ENCODE data around the gene SPAG17. TPM values are rescaled to one million over a fixed set of nuclear protein-coding genes. Genes with fewer than 3 reads are reported as not detected.
"Not testable (repeated sequence)": the region's sequence is repeated elsewhere in the genome, so short reads cannot be mapped to it uniquely, and the experiment has no call there.

SPAG17 gene
- total RNA-seq, 6 donors from 2014 or later: 0.26 to 94.3 (median 11.3) TPM

DNA sequence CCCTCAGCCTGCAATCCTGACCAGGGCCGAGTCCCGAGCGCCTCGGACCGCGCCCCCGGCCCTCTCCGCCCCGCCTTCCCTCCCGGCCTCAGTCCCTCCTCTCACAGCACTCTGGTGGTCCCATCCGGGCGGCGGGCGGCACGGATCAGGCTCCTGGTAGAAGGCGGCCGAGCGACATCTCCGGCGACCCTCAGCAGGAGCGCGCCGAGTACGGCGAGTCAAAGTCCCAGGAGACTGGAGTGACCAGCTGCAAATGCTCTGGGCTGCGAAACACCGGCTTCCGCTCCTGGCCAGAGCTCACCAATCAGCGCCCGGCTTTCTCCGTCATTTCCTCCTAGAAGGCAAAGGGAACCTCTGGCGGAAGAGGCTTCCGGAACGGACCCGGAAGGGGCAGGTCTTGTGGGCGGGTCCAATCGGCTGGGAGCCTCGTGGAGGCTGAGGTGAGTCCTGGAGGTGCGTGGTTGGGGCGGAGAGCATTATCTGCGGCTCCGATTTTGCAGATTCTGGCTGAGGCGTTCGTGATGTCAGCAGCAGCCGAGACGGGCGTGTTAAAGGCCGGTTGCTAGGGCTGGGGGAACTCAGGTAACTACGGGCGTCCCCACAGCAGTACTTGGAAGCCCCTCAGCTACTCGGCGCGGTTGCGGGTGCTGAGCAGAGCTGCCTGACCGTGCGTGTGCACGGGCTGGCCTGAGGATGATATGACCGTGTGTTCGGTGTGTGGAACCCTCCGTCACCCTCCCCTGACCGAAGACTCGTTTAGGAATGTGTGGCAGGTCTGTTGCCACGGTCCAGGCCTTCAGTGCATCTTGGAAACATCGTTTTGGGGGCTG, 255.5 kb downstream of the SPAG17 start, which contains the start of the genes GDAP2 and WDR3:
Gene GDAP2 (minus strand): TSS at position 279 of the 830 bp plus-strand sequence. CDS start 9,264 bp downstream, outside the sequence.
Gene WDR3 (plus strand): TSS at position 397 of the 830 bp plus-strand sequence. CDS start 3,581 bp downstream, outside the sequence.
- H3K4me1 ChIP-seq: peaks cover 28 to 52% (median 34%) of the 10 kb centered on the region in 4 donors
- no peaks in the 10 kb centered on the region for H3K9me3 ChIP-seq
- no peaks in the 10 kb centered on the region for H3K27me3 ChIP-seq
- 0 to 1% methylated on average over 15 to 49 of the region's 64 CpGs for WGBS, 2 donors
- peaks cover 0 to 7% (median 1%) of the 10 kb centered on the region in 4 donors for H3K36me3 ChIP-seq
- H3K27ac ChIP-seq: peak within 1 kb of the TSS; percentile 87 to 92 (median 92)
- peak; percentile 26 to 70 (median 58) for TF ChIP-seq POLR2A (IDR thresholded peaks at IDR 0.05)
- TF ChIP-seq POLR2AphosphoS5 (IDR thresholded peaks at IDR 0.05): peak; percentile 61 to 73
- TF ChIP-seq, protein P1, sequence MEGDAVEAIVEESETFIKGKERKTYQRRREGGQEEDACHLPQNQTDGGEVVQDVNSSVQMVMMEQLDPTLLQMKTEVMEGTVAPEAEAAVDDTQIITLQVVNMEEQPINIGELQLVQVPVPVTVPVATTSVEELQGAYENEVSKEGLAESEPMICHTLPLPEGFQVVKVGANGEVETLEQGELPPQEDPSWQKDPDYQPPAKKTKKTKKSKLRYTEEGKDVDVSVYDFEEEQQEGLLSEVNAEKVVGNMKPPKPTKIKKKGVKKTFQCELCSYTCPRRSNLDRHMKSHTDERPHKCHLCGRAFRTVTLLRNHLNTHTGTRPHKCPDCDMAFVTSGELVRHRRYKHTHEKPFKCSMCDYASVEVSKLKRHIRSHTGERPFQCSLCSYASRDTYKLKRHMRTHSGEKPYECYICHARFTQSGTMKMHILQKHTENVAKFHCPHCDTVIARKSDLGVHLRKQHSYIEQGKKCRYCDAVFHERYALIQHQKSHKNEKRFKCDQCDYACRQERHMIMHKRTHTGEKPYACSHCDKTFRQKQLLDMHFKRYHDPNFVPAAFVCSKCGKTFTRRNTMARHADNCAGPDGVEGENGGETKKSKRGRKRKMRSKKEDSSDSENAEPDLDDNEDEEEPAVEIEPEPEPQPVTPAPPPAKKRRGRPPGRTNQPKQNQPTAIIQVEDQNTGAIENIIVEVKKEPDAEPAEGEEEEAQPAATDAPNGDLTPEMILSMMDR (IDR thresholded peaks at IDR 0.05): peak in 1 of 6 experiments; percentile 1
- no peak for TF ChIP-seq EP300 (IDR thresholded peaks at IDR 0.05)
- H3K4me3 ChIP-seq: peak within 1 kb of the TSS; percentile 63 to 87 (median 81)
- DNase-seq: peak; percentile 93 to 98
- peak; percentile 98 to 99 for ATAC-seq (ENCODE audit: low FRiP score in 2 of 2)

DNA sequence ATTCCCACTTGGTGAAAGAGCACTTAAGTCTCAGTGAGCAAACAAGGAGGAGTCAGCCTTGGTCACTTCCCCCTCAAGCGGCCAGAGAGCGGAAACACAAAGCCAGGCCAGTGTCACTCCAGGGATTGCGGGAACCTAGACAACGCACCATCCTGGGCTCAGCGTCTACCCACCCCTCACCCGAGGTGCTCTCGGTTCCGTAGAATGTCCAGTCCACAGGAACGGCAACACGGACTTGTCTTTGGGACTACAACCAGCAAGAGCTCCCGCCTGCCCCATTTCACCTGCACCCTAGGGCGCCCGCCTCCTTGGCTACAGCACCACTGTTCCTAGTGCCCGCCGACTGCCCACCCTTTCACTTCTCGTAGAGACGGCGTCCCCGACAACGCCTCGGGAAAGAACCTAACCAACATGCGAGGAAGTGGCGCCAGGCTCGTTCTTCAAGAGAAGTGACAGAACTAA, 256.1 kb downstream of the SPAG17 start:
- peak overlapping the region; percentile 87 to 92 (median 92) for H3K27ac ChIP-seq
- ATAC-seq (ENCODE audit: low FRiP score in 2 of 2): peak; percentile 89 to 92
- H3K4me3 ChIP-seq: peak overlapping the region; percentile 63 to 87 (median 81)
- DNase-seq: peak in 1 of 2 donors; percentile 76
- H3K36me3 ChIP-seq: peaks cover 0 to under 1% (median 0%) of the 10 kb centered on the region in 4 donors
- WGBS, 2 donors: 0 to 3% methylated on average over 7 to 24 of the region's 24 CpGs
- H3K4me1 ChIP-seq: peaks cover 28 to 52% (median 34%) of the 10 kb centered on the region in 4 donors
- H3K9me3 ChIP-seq: no peaks in the 10 kb centered on the region
- TF ChIP-seq POLR2AphosphoS5 (IDR thresholded peaks at IDR 0.05): peak; percentile 55 to 68
- TF ChIP-seq POLR2A (IDR thresholded peaks at IDR 0.05): no peak
- TF ChIP-seq EP300 (IDR thresholded peaks at IDR 0.05): no peak
- TF ChIP-seq, protein P1 (IDR thresholded peaks at IDR 0.05): peak in 1 of 6 experiments; percentile 17
- H3K27me3 ChIP-seq: no peaks in the 10 kb centered on the region

DNA sequence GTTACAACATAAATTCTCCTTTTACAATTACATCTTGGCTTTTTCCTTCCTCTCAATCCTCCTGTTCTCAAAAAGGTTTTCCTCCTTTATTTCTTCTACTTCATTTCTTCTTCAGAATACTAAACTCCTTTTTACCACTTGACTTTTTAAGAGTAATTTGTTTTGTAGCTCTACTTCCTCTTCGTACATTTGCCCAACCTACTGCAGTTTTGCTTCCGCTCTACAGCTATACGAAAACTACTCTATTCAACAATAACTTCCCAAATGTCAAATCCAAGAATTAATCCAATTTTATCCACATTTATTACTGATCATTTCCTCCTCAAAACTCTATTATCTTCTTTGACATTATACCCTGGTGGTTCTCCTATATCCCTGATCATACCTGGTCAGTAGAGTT, 259.0 kb downstream of the SPAG17 start:
- Histone ChIP-seq H3K4me3 (no peak overlapping the region), H3K27ac (no peak overlapping the region), H3K27me3 (no peaks in the 10 kb centered on the region), H3K4me1 (peaks cover 18 to 45% (median 30%) of the 10 kb centered on the region in 4 donors), H3K9me3 (no peaks in the 10 kb centered on the region), H3K36me3 (no peaks in the 10 kb centered on the region)
- WGBS, 2 donors: 73 to 78% methylated on average over 3 of the region's 3 CpGs
- TF ChIP-seq POLR2AphosphoS5 (IDR thresholded peaks at IDR 0.05) (no peak), POLR2A (IDR thresholded peaks at IDR 0.05) (no peak), EP300 (IDR thresholded peaks at IDR 0.05) (no peak)
- TF ChIP-seq, protein P1 (IDR thresholded peaks at IDR 0.05): no peak
- DNase-seq (no peak), ATAC-seq (ENCODE audit: low FRiP score in 2 of 2) (no peak)

DNA sequence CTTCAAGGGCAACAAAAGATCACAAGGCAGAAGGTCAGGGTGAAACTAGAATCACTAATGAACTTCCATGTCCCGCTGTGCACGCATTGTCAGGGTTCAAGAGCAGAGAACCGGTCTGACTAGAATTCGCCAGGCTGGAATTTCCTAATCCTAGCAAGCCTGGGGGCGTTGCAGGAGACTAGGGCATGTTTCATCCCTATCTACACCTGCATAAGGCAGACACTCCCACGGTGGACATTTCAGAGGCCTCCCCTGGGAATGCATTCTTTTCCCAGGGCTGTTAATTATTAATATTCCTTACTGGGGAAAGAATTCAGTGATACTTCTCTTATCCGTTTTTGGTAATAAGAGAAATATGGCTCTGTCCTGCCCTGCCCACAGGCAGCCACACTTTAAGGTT, 262.3 kb downstream of the SPAG17 start:
- not testable (repeated sequence) for H3K27me3 ChIP-seq; ATAC-seq (ENCODE audit: low FRiP score in 2 of 2); H3K9me3 ChIP-seq; DNase-seq; H3K27ac ChIP-seq; H3K4me3 ChIP-seq
- Histone ChIP-seq H3K4me1 (peaks cover 1 to 21% (median 10%) of the 10 kb centered on the region in 4 donors), H3K36me3 (peaks cover 0 to 24% (median 8%) of the 10 kb centered on the region in 4 donors)
- WGBS, 2 donors: 69 to 90% methylated on average over 3 to 6 of the region's 7 CpGs

DNA sequence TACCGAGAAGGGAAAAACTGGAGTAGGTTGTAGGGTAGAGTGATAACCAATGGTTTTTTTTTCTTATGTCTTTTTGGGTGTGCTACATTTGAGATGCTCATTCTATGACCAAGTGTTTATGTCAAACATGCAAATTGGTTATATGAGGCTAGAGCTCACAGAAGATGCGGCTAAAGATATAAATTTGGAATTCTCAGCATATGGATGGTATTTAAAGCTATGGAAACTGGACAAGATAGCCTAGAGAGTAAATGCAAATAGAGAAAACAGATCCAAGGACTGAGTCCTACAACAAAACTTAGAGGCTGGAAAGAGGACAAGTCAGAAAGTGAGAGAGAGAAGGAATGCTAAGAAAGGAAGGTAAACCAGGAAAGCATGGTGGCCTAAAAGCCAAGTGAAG, 263.0 kb downstream of the SPAG17 start:
- WGBS, 2 donors: 96% methylated on average over 2 of the region's 2 CpGs
- DNase-seq (no peak), ATAC-seq (ENCODE audit: low FRiP score in 2 of 2) (no peak)
- peaks cover 0 to 14% (median 5%) of the 10 kb centered on the region in 4 donors for H3K4me1 ChIP-seq
- TF ChIP-seq EP300 (IDR thresholded peaks at IDR 0.05) (no peak), POLR2AphosphoS5 (IDR thresholded peaks at IDR 0.05) (no peak), POLR2A (IDR thresholded peaks at IDR 0.05) (no peak)
- TF ChIP-seq, protein P1 (IDR thresholded peaks at IDR 0.05): no peak
- H3K4me3 ChIP-seq: no peak overlapping the region
- peaks cover 0 to 30% (median 13%) of the 10 kb centered on the region in 4 donors for H3K36me3 ChIP-seq
- no peaks in the 10 kb centered on the region for H3K9me3 ChIP-seq
- H3K27ac ChIP-seq: no peak overlapping the region
- H3K27me3 ChIP-seq: no peaks in the 10 kb centered on the region
